SKM-1 (cell line): Measurements from ENCODE around the gene PHF21B.

ENCODE experiments used
- DNase-seq: peaks from one replicate; lab custom pipeline; 2025; ENCODE audit not compliant: unreplicated experiment; lab: John Stamatoyannopoulos, UW

Gene PHF21B

DNA sequence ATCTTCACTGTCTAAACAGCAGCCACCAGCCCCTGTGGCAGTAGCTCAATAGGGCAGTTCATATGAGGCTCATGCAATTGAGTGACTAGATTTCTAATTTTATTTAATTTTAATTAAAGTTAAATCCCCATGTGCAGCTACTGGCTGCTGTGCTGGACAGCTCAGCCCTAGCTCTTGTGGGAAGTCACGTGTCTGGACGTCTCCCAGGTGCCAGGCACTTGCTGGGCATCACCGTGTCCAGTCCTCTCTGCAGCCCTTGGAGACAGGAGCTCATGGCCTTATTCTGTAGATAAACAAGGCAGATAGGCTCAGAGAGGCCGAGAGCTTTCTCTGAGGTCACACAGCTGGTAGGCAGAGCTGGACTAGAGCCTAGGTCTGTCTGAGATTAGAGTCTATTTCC lies 162.4 kb downstream of the PHF21B start:
- DNase-seq, result no peak

DNA sequence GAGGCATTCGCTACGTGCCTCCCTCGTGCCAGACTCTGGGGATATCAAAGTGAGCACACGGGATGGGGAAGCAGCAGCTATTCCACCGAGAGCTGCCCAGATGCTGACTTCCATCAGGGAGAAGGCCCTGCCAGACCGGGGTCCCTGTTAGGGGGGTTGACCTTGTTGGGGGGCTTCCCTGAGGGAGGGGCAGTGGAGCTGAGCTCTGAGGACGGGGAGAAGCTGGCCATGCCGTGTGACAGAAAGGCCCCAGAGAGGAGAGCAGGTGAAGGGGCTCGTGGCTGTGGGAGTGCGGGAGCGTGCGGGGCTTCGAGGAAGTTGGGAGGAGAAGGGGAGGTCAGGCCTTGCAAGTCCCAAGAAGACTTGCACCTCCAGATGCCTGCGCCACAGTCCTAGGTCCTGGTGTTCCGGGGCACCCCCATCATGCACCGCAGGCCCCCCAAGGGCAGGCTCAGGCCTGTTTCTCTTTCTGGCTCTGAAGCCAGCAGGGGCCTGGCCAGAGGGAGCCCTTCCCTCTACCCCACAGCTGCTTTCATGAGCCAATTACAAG lies 163.0 kb downstream of the PHF21B start:
- DNase-seq, result no peak

DNA sequence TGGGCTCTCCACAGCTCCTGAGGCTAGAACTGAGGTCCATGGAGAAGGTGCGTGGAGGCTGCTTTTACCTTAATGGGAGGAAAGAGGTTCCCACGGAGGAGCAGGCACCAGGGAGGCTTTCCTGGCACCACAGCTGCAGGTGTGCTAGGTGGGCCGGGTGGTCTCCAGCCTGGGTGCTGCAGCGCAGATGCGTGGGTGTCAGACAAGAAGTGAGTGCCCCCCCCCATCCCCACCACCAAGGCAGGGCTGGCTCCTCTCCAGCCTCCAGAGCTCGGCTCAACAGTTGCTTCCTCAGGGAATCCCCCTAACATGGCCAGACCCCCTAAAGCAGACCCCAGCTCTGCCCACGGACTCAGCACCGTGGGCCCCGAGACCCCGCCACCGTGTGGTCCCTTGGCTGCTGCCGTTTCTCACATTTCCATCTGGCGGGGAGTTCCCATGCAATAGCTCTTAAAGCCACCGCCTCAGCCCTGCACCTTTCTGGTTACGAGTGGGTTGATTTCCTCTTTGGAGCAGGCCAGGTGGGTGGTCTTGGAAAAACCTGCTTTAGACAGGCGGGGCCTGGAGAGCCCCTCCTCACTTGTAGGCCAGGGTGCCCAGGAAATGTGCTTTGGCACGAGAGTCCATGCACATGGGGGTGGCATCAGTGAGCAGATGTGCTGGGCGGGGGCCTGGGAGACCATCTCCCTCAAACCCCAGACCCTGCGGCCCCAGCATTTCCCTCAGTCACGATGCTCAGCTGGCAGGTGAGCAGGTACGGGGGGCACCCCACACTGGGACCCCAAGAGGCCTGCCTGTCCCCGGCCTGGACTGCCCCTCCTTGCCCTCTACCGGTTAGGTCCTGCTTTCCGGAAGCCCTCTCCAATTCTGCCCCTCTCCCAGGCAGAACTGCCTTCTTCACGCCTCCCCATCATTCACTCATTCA lies 163.7 kb downstream of the PHF21B start:
- DNase-seq, result no peak

DNA sequence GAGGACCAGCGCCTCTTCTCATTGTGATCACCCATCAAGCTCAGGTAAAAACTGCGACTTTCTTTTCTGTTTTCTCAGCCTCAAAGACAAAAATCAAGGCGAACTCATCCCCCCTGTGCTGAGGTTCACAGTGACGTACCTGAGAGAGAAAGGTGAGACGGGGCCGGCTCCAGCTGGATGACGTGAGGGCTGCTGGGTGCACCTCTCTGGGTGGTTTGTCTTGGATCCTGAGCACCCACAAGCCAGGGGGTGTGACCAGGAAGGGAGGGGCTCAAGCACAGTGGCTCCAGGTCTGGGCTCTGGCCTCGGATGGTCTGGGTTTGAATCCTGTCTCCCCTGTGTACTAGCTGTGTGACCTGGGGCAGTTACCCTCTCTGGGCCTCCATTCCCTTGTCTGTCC lies 164.6 kb downstream of the PHF21B start:
- no peak for DNase-seq

DNA sequence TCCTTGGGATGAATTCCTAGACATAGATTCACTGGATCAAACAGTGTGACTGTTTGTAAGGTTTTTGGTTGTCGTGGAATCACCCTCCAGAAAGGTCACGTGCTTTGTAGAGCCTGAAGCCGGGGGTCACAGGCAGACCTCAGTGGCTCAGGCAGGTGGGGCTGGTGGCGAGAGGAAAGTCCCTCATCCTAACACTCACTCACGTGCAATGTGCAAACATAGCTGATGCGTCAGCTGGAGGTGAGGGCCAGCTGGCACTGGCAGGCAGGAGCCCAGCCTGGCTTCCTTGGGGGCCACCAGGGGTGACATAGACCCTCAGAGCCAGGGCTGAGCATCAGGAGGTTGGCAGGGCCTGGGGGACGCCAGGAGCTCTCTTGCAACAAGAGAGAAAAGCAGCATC lies 167.4 kb downstream of the PHF21B start:
- DNase-seq, result no peak

DNA sequence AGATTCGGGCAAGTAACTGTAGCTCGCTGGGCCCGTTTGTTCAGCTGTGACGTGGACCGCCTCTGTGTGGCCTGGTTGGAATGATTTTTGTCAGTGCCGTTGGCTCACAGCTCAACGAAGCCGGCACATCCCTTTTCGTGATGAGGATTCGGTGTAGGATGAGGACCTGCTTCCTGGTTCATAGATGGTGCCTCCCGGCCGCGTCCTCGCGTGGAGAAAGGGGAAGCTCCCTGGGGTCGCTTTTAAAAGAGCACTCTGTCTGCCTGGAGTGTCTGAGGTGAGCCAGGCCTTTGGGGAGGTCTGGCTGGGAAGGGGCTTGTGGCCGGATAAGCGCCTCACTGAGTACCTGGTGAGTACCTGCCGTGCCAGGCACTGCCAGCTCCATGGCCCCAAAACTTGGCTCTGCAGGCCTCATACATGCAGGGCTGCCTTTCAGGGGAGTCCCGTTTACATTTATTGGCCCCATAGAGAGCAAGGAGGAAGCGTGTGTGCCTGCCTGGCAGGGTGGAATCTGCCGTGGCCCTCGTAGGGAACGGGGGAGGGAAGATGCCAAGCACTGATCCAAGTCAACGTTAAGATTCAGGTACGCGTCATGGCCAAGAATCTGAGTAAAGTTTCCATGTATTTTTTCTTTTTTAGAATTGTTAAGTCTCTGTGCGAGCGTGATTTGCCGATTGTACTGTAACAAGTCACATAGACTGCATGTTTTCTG lies 169.0 kb downstream of the PHF21B start:
- no peak for DNase-seq

GRCh38 chr22:44839721-44840120 lies 170.1 kb downstream of the PHF21B start:
- no peak for DNase-seq

GRCh38 chr22:44839061-44839460 lies 170.7 kb downstream of the PHF21B start:
- DNase-seq, result no peak

- DNase-seq, result no peak
Observed at GRCh38 chr22:44838316-44839016, 171.3 kb downstream of the PHF21B start.

GRCh38 chr22:44837481-44837880 lies 172.3 kb downstream of the PHF21B start:
- no peak for DNase-seq

- DNase-seq, result no peak
Observed at GRCh38 chr22:44834065-44834464, 175.7 kb downstream of the PHF21B start.

GRCh38 chr22:44831885-44832284 lies 177.9 kb downstream of the PHF21B start:
- DNase-seq, result no peak
